ENCODE measurements around the gene SLC25A13. TPM values are rescaled to one million over a fixed set of nuclear protein-coding genes. Genes with fewer than 3 reads are reported as not detected.

SLC25A13 gene
- total and polyA plus RNA-seq, 2 of the 4 experiments (the other 2 are of a cell fraction), result 7.4 to 11.7 TPM

DNA sequence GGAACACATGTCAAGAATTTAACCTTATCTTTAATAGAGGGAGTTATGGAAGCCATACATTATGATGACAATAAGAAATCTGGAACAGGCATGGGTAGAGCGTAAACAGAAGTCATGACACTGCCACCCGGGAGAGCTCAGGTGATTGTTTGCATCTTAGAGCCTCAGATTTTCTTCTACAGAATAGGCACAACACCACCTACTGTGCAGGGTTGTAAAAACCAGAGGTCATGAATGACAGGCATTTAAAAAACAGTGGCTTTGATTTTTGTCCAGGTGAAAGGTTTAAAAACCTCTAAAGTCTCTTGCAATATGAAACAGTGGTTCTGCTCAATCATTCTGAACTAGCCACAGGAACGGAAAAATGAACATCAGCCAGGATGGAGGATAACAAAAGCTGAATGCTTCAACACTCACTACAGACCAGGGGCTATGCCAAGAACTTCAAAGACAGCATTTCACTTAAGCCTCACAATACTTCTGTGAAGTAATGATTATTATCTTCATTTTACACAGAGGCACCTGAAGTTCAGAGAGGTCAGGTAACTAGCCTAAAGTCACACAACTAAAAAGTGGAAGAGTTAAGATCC, 123.8 kb downstream of the SLC25A13 start:
- no peak overlapping the region for H4K5ac ChIP-seq (ENCODE audit: low read depth, low read length)
- no peak overlapping the region for H2AK9ac ChIP-seq (replicated peaks; ENCODE audit: low read depth, low read length, poor library complexity)
- no peak overlapping the region for H2BK120ac ChIP-seq (ENCODE audit: low read depth, low read length)
- no peak overlapping the region for H2AFZ ChIP-seq (replicated peaks; ENCODE audit: low read length, poor library complexity)
- intact Hi-C loops (cut with micrococcal nuclease) (no loop called here), in situ Hi-C loops (cut with MboI; ENCODE audit: low sequenced_read_pairs) (no loop called here), dilution Hi-C loops (cut with HindIII; ENCODE audit: low sequenced_read_pairs, unreplicated experiment) (no loop called here)
- no TSS peak for BruUV-seq (replicated peaks)
- H3K9me1 ChIP-seq (ENCODE audit: insufficient read depth, low read length), result peaks cover 3% of the 10 kb centered on the region; the same call in 1 of the 2 replicates
- H3K36me3 ChIP-seq (ENCODE audit: control insufficient read depth, insufficient read depth, low read length), result no peaks in the 10 kb centered on the region
- no peaks in the 10 kb centered on the region; a peak in 1 of 4 replicates for H3K79me1 ChIP-seq (ENCODE audit: low read depth in 1 of 2, low read length in 2 of 2)
- no peaks in the 10 kb centered on the region for H3K9me3 ChIP-seq (ENCODE audit: control insufficient read depth, insufficient read depth, low read length)
- TF ChIP-seq CHD1 (IDR thresholded peaks at IDR 0.05; ENCODE audit: low read depth, low read length) (no peak), CEBPB (IDR thresholded peaks at IDR 0.05; ENCODE audit: low read depth, low read length) (no peak), RFX5 (IDR thresholded peaks at IDR 0.05; ENCODE audit: low read depth, low read length) (no peak), FOS (IDR thresholded peaks at IDR 0.05; ENCODE audit: low read depth, low read length) (no peak), SMC3 (IDR thresholded peaks at IDR 0.05; ENCODE audit: low read depth, low read length) (no peak), MXI1 (IDR thresholded peaks at IDR 0.05; ENCODE audit: borderline replicate concordance, low read depth, low read length) (no peak), BHLHE40 (IDR thresholded peaks at IDR 0.05; ENCODE audit: low read depth, low read length) (no peak), RAD21 (IDR thresholded peaks at IDR 0.05; ENCODE audit: low read length) (no peak), MAFK (IDR thresholded peaks at IDR 0.05; ENCODE audit: low read depth, low read length) (no peak), RCOR1 (IDR thresholded peaks at IDR 0.05; ENCODE audit: insufficient replicate concordance, low read length) (no peak), MAZ (IDR thresholded peaks at IDR 0.05; ENCODE audit: borderline replicate concordance, low read depth, low read length) (no peak), NFE2L2 (IDR thresholded peaks at IDR 0.05; ENCODE audit: low read depth, low read length) (no peak), POLR2A (IDR thresholded peaks at IDR 0.05; ENCODE audit: low read depth, low read length) (no peak)
- TF ChIP-seq, protein P1, sequence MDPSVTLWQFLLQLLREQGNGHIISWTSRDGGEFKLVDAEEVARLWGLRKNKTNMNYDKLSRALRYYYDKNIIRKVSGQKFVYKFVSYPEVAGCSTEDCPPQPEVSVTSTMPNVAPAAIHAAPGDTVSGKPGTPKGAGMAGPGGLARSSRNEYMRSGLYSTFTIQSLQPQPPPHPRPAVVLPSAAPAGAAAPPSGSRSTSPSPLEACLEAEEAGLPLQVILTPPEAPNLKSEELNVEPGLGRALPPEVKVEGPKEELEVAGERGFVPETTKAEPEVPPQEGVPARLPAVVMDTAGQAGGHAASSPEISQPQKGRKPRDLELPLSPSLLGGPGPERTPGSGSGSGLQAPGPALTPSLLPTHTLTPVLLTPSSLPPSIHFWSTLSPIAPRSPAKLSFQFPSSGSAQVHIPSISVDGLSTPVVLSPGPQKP (IDR thresholded peaks at IDR 0.05; ENCODE audit: borderline replicate concordance, low read depth, low read length), result no peak
- TF ChIP-seq, protein P2, sequence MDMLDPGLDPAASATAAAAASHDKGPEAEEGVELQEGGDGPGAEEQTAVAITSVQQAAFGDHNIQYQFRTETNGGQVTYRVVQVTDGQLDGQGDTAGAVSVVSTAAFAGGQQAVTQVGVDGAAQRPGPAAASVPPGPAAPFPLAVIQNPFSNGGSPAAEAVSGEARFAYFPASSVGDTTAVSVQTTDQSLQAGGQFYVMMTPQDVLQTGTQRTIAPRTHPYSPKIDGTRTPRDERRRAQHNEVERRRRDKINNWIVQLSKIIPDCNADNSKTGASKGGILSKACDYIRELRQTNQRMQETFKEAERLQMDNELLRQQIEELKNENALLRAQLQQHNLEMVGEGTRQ (IDR thresholded peaks at IDR 0.05; ENCODE audit: low read depth, low read length), result no peak
- TF ChIP-seq, protein P3, sequence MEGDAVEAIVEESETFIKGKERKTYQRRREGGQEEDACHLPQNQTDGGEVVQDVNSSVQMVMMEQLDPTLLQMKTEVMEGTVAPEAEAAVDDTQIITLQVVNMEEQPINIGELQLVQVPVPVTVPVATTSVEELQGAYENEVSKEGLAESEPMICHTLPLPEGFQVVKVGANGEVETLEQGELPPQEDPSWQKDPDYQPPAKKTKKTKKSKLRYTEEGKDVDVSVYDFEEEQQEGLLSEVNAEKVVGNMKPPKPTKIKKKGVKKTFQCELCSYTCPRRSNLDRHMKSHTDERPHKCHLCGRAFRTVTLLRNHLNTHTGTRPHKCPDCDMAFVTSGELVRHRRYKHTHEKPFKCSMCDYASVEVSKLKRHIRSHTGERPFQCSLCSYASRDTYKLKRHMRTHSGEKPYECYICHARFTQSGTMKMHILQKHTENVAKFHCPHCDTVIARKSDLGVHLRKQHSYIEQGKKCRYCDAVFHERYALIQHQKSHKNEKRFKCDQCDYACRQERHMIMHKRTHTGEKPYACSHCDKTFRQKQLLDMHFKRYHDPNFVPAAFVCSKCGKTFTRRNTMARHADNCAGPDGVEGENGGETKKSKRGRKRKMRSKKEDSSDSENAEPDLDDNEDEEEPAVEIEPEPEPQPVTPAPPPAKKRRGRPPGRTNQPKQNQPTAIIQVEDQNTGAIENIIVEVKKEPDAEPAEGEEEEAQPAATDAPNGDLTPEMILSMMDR (conservative IDR thresholded peaks at IDR 0.05; ENCODE audit: low read depth, low read length), result no peak
- ChIA-PET POLR2A (ENCODE audit: unreplicated experiment) (no interaction called here), CTCF (interaction anchor here (0.9 kb wide), 1 partner anchor 10 kb away, joined by 3 read pairs; no protein-coding TSS in a partner anchor)
- no peak overlapping the region for H4K91ac ChIP-seq (ENCODE audit: insufficient read depth, low read depth, low read length)
- H3K14ac ChIP-seq (replicated peaks; ENCODE audit: low read depth, low read length), result no peak overlapping the region
- no peak overlapping the region for H3K4me2 ChIP-seq (ENCODE audit: low read depth, low read length)
- H3K27ac ChIP-seq (ENCODE audit: insufficient read depth, low read length), result no peak overlapping the region
- H3K27me3 ChIP-seq (ENCODE audit: control insufficient read depth, insufficient read depth, low read length), result no peaks in the 10 kb centered on the region
- ATAC-seq (ENCODE audit: low read depth) (no peak), DNase-seq (no peak)
- no peak overlapping the region for H4K8ac ChIP-seq (ENCODE audit: low read depth in 2 of 2, low read length in 2 of 2)
- H3K23ac ChIP-seq (ENCODE audit: low read depth, low read length), result no peak overlapping the region
- H2BK20ac ChIP-seq (ENCODE audit: low read depth, low read length), result no peak overlapping the region
- H2AK5ac ChIP-seq (ENCODE audit: low read depth, low read length), result no peak overlapping the region
- no peak overlapping the region for H3K18ac ChIP-seq (ENCODE audit: low read depth, low read length)
- no peak overlapping the region for H3K4me3 ChIP-seq (ENCODE audit: insufficient read depth, low read depth, low read length)
- no peak overlapping the region for H2BK5ac ChIP-seq (ENCODE audit: low read depth, low read length, poor library complexity, severe bottlenecking)
- H3K4ac ChIP-seq (ENCODE audit: low read depth, low read length), result no peak overlapping the region
- no CpG with 5 or more reads among the region's 3 CpGs for WGBS, 2 experiments (ENCODE audit: extremely low coverage in 2 of 2, insufficient read length in 1 of 2)
- H3K9ac ChIP-seq (ENCODE audit: low read depth, low read length), result no peak overlapping the region
- H3K56ac ChIP-seq (ENCODE audit: extremely low read depth, insufficient read depth, low read length), result no peak overlapping the region
- H2BK15ac ChIP-seq (ENCODE audit: low read depth, low read length), result no peak overlapping the region
- H4K20me1 ChIP-seq (ENCODE audit: insufficient read depth, low read length), result no peaks in the 10 kb centered on the region
- peaks cover 2% of the 10 kb centered on the region; the same call in 1 of the 2 replicates for H3K4me1 ChIP-seq (ENCODE audit: control insufficient read depth, insufficient read depth, low read length)

Measured in IMR-90 (cell line).